HepG2 (cell line): Measurements from ENCODE around the gene GOLT1A. TPM values are rescaled to one million over a fixed set of nuclear protein-coding genes. Genes with fewer than 3 reads are reported as not detected.

Experiments
- ARNTL ChIP-seq: sonication (generic); formaldehyde crosslinking; IDR thresholded peaks from 2 replicates; pipeline ENCODE4 v1.4.0; 2020; ENCODE audit warnings: mild to moderate bottlenecking, missing genetic modification reagents
- CHCHD3 ChIP-seq: sonication (generic); formaldehyde crosslinking; IDR thresholded peaks from 2 replicates; pipeline ENCODE4 v1.8.0; 2022; ENCODE audit warnings: mild to moderate bottlenecking, missing genetic modification reagents, moderate library complexity
- MATR3 ChIP-seq: sonication (generic); formaldehyde crosslinking; IDR thresholded peaks from 2 replicates; pipeline ENCODE4 v1.4.0; 2020; ENCODE audit warnings: missing genetic modification reagents
- NFYB ChIP-seq: sonication (generic); formaldehyde crosslinking; IDR thresholded peaks from 2 replicates; pipeline ENCODE4 v1.4.0; 2020; ENCODE audit warnings: missing genetic modification reagents
- NR2C2 ChIP-seq: sonication (generic); formaldehyde crosslinking; IDR thresholded peaks from 2 replicates; pipeline ENCODE4 v1.4.0; 2020; ENCODE audit warnings: missing genetic modification reagents, mild to moderate bottlenecking, moderate library complexity, borderline replicate concordance
- TAF1 ChIP-seq: sonication (generic); formaldehyde crosslinking; IDR thresholded peaks from 2 replicates; pipeline ENCODE4 v1.4.0; 2020; ENCODE audit warnings: missing genetic modification reagents
- THAP11 ChIP-seq: IDR thresholded peaks from 2 replicates; pipeline ENCODE4 v1.6.1; 2016; ENCODE audit warnings: missing biosample characterization, missing genetic modification reagents
- TSC22D2 ChIP-seq: sonication (generic); formaldehyde crosslinking; IDR thresholded peaks from 2 replicates; pipeline ENCODE4 v1.5.1; 2020; ENCODE audit warnings: missing genetic modification reagents, mild to moderate bottlenecking, borderline replicate concordance
- YEATS4 ChIP-seq: sonication (generic); formaldehyde crosslinking; IDR thresholded peaks from 2 replicates; pipeline ENCODE4 v1.4.0; 2020; ENCODE audit warnings: missing genetic modification reagents, borderline replicate concordance
- ZBTB1 ChIP-seq: sonication (generic); formaldehyde crosslinking; IDR thresholded peaks from 2 replicates; pipeline ENCODE4 v1.4.0; 2020; ENCODE audit warnings: missing genetic modification reagents, borderline replicate concordance
- ZFY ChIP-seq: sonication (generic); formaldehyde crosslinking; IDR thresholded peaks from 2 replicates; pipeline ENCODE4 v1.4.0; 2020; ENCODE audit warnings: missing genetic modification reagents
- ZNF550 ChIP-seq: sonication (generic); formaldehyde crosslinking; IDR thresholded peaks from 2 replicates; pipeline ENCODE4 v1.4.0; 2020; ENCODE audit warnings: mild to moderate bottlenecking, missing genetic modification reagents, borderline replicate concordance
- ZNF598 ChIP-seq: sonication (generic); formaldehyde crosslinking; IDR thresholded peaks from 2 replicates; pipeline ENCODE4 v1.5.1; 2020; ENCODE audit warnings: mild to moderate bottlenecking, missing genetic modification reagents, borderline replicate concordance
- ZSCAN22 ChIP-seq: sonication (generic); formaldehyde crosslinking; IDR thresholded peaks from 2 replicates; pipeline ENCODE4 v1.4.0; 2020; ENCODE audit warnings: mild to moderate bottlenecking, missing genetic modification reagents
- polyA plus RNA-seq, 8 experiments: library from polyadenylated mRNA; depleted of rRNA in 3 of 8; stranded (reverse) in 7 of 8; unstranded in 1 of 8; fragments of >200 nt; fragmentation: Illumina TruSeq in 4 of 8; extraction: Trizol in 4 of 8; gene quantifications; 2 replicates each; pipeline versions ENCODE4 v1.2.1 to v1.2.3, GENCODE V29; 2011 to 2016; ENCODE audit warnings: low read depth in 4 of 8, missing spikeins in 1 of 8, mixed read lengths in 1 of 8; ENCODE audit not compliant: insufficient read depth in 1 of 8
- total RNA-seq, 5 experiments: library from RNA; depleted of rRNA; stranded (reverse); fragments of >200 nt; fragmentation: Illumina TruSeq; extraction: Trizol; gene quantifications; 2 replicates each; pipeline ENCODE4 v1.2.3, GENCODE V29; 2016; ENCODE audit warnings: low read depth in 1 of 5
- TF ChIP-seq, protein P1 (sequence below): sonication (generic); formaldehyde crosslinking; IDR thresholded peaks from 2 replicates; pipeline ENCODE4 v1.5.1; 2020; ENCODE audit warnings: mild to moderate bottlenecking, missing genetic modification reagents, moderate library complexity
- TF ChIP-seq, protein P2 (sequence below): sonication (generic); formaldehyde crosslinking; IDR thresholded peaks from 2 replicates; pipeline ENCODE4 v1.8.1; 2022; ENCODE audit warnings: low read depth, mild to moderate bottlenecking, missing genetic modification reagents

The GOLT1A gene
- total and polyA plus RNA-seq, 2 of the 13 experiments (the other 11 are each of a cell fraction or from before 2014, with no cell fraction given), result 25.8 to 28.0 TPM

DNA sequence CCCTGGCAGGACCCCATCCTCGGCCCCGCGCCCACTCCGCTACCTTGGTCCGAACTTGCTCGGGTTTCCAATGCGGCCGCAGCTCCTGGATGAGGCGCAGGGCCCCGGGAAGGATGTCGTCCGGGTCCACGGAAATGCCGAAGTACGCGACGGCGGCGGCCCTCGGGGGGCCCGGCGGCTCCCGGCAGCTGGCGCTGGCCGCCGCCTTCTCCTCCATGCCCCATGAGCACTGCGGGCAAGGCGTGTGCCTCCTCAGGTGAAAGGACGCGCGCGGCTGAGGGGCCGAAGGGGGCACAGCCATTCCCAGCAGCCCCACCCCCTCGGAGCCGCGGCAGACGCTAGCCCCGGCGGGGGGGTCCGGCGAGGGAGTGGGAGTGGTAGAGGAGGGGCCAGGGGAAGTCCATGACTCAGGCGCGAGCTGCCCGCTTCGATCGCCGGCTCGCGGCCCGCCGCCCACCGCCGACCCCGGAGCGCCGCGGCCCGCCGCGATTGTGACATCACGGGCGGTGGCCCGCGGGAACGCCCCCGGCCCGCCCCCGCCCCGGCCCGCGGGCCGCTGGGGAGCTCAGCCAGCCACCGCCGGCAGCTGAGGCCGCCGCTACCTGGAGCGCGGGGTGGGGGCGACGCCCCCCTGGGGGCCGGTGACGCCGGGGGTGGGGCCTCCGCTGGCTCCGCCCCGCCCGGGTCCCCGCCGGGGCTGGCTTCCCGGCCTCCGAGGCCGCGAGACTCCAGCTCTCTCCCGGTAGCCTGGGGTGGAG, 62.1 kb downstream of the GOLT1A start, which contains the start of gene ETNK2 (continued):
- TF ChIP-seq ARNTL (CRISPR knock-in tag) (0 out of 2 replicates have a peak, but pooled peaks have one; percentile 27), MATR3 (no peak), THAP11 (peak; percentile 47; the same call in 1 of the 2 replicates), ZNF550 (no peak), ZSCAN22 (CRISPR knock-in tag) (no peak), YEATS4 (0 out of 2 replicates have a peak, but pooled peaks have one; percentile 48), ZFY (CRISPR knock-in tag) (0 out of 2 replicates have a peak, but pooled peaks have one; percentile 13), ZNF598 (CRISPR knock-in tag) (no peak), NFYB (CRISPR knock-in tag) (no peak), NR2C2 (CRISPR knock-in tag) (peak; percentile 55; the same call in 1 of the 2 replicates), CHCHD3 (CRISPR knock-in tag) (0 out of 2 replicates have a peak, but pooled peaks have one; percentile 56), ZBTB1 (no peak), TSC22D2 (CRISPR knock-in tag) (no peak), TAF1 (peak; percentile 22; the same call in 1 of the 2 replicates)
- TF ChIP-seq, protein P1, sequence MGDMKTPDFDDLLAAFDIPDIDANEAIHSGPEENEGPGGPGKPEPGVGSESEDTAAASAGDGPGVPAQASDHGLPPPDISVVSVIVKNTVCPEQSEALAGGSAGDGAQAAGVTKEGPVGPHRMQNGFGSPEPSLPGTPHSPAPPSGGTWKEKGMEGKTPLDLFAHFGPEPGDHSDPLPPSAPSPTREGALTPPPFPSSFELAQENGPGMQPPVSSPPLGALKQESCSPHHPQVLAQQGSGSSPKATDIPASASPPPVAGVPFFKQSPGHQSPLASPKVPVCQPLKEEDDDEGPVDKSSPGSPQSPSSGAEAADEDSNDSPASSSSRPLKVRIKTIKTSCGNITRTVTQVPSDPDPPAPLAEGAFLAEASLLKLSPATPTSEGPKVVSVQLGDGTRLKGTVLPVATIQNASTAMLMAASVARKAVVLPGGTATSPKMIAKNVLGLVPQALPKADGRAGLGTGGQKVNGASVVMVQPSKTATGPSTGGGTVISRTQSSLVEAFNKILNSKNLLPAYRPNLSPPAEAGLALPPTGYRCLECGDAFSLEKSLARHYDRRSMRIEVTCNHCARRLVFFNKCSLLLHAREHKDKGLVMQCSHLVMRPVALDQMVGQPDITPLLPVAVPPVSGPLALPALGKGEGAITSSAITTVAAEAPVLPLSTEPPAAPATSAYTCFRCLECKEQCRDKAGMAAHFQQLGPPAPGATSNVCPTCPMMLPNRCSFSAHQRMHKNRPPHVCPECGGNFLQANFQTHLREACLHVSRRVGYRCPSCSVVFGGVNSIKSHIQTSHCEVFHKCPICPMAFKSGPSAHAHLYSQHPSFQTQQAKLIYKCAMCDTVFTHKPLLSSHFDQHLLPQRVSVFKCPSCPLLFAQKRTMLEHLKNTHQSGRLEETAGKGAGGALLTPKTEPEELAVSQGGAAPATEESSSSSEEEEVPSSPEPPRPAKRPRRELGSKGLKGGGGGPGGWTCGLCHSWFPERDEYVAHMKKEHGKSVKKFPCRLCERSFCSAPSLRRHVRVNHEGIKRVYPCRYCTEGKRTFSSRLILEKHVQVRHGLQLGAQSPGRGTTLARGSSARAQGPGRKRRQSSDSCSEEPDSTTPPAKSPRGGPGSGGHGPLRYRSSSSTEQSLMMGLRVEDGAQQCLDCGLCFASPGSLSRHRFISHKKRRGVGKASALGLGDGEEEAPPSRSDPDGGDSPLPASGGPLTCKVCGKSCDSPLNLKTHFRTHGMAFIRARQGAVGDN (CRISPR knock-in tag), result peak; percentile 68; the same call in 1 of the 2 replicates
- TF ChIP-seq, protein P2, sequence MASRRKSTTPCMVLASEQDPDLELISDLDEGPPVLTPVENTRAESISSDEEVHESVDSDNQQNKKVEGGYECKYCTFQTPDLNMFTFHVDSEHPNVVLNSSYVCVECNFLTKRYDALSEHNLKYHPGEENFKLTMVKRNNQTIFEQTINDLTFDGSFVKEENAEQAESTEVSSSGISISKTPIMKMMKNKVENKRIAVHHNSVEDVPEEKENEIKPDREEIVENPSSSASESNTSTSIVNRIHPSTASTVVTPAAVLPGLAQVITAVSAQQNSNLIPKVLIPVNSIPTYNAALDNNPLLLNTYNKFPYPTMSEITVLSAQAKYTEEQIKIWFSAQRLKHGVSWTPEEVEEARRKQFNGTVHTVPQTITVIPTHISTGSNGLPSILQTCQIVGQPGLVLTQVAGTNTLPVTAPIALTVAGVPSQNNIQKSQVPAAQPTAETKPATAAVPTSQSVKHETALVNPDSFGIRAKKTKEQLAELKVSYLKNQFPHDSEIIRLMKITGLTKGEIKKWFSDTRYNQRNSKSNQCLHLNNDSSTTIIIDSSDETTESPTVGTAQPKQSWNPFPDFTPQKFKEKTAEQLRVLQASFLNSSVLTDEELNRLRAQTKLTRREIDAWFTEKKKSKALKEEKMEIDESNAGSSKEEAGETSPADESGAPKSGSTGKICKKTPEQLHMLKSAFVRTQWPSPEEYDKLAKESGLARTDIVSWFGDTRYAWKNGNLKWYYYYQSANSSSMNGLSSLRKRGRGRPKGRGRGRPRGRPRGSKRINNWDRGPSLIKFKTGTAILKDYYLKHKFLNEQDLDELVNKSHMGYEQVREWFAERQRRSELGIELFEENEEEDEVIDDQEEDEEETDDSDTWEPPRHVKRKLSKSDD (CRISPR knock-in tag), result 0 out of 2 replicates have a peak, but pooled peaks have one; percentile 48
